HepG2 (cell line): ENCODE results near the gene RAB3A. TPM values are rescaled to one million over a fixed set of nuclear protein-coding genes. Genes with fewer than 3 reads are reported as not detected.

Source experiments
- ATAC-seq: fragments of 200-7000 bp; cut with Tn5 transposase; 3 replicates; pipeline ENCODE4 v1.9.1; 2020; ENCODE audit warnings: mild to moderate bottlenecking, moderate library complexity
- BruUV-seq: library from RNA; stranded (reverse); fragments of 400-500 nt; replicated peaks from 2 replicates; lab custom pipeline; 2021; lab: Mats Ljungman, UMichigan
- CTCF ChIA-PET: fragments of 300-600 bp; formaldehyde crosslinking; extraction: SDS; loops from one replicate; lab custom pipeline; 2021; ENCODE audit warnings: low total read pairs, inconsistent platforms, low intra/inter-chr PET ratio; lab: Yijun Ruan, JAX
- POLR2A ChIA-PET: fragments of 350-600 bp; sonication (Branson Sonifier 250); formaldehyde crosslinking; loops from one replicate; lab custom pipeline; 2020; ENCODE audit warnings: antibody characterized with exemption, inconsistent platforms; lab: Yijun Ruan, JAX
- DNase-seq: peaks from one replicate; pipeline ENCODE4 v3.0.0-alpha.2; 2015; ENCODE audit warnings: low spot score
- FAIRE-seq: peaks from 3 replicates; lab custom pipeline; 2011; peaks lifted over from hg19 to GRCh38; lab: Jason Lieb, UNC
- H2AFZ ChIP-seq: one replicate; pipeline ENCODE4 v1.6.1; 2011; ENCODE audit warnings: low read length, inconsistent platforms
- H3K27ac ChIP-seq: fragments of 300-600 bp; 3 replicates; pipeline ENCODE4 v1.8.0; 2011; ENCODE audit warnings: mixed run types, mild to moderate bottlenecking, mixed read lengths, low read length, inconsistent platforms; ENCODE audit not compliant: insufficient read depth; ENCODE audit errors: extremely low read length
- H3K27me3 ChIP-seq, 2 experiments: fragments of 200-600 bp in 1 of 2; 2 replicates in 1 of 2; 3 replicates in 1 of 2; pipeline versions ENCODE4 v1.6.0 to v1.8.0; 2011; ENCODE audit warnings: low read length in 2 of 2, mild to moderate bottlenecking in 2 of 2, moderate library complexity in 2 of 2, inconsistent platforms in 1 of 2; ENCODE audit not compliant: insufficient read depth in 2 of 2, control insufficient read depth in 1 of 2
- H3K36me3 ChIP-seq, 2 experiments: fragments of 200-600 bp in 1 of 2; replicated peaks in 1 of 2; 2 replicates in 1 of 2; 3 replicates in 1 of 2; pipeline versions ENCODE4 v1.5.1 to v1.8.0; 2011; ENCODE audit warnings: low read length in 2 of 2, inconsistent platforms in 1 of 2; ENCODE audit not compliant: insufficient read depth in 2 of 2, control insufficient read depth in 1 of 2
- H3K4me1 ChIP-seq: 2 replicates; pipeline ENCODE4 v1.5.1; 2012; ENCODE audit warnings: low read length, inconsistent platforms; ENCODE audit not compliant: insufficient read depth
- H3K4me2 ChIP-seq: 2 replicates; pipeline ENCODE4 v1.6.0; 2011; ENCODE audit warnings: low read depth, low read length, inconsistent platforms
- H3K4me3 ChIP-seq, 3 experiments: fragments of 200-600 bp in 1 of 3; sonication (generic), shearing (Covaris generic) in 1 of 3; replicated peaks in 1 of 3; 2 replicates each; pipeline ENCODE4 v1.5.1; 2011 to 2016; ENCODE audit warnings: low read length in 3 of 3, inconsistent platforms in 2 of 3, low read depth in 2 of 3, mild to moderate bottlenecking in 2 of 3, control low read depth in 1 of 3, mixed read lengths in 1 of 3; ENCODE audit not compliant: insufficient read depth in 1 of 3
- H3K79me2 ChIP-seq: one replicate; pipeline ENCODE4 v1.6.1; 2011; ENCODE audit warnings: low read length, inconsistent platforms; ENCODE audit not compliant: insufficient read depth
- H3K9ac ChIP-seq: 2 replicates; pipeline ENCODE4 v1.6.0; 2011; ENCODE audit warnings: mild to moderate bottlenecking, low read depth, low read length, inconsistent platforms; ENCODE audit not compliant: insufficient read depth
- H3K9me3 ChIP-seq: 2 replicates; pipeline ENCODE4 v1.5.1; 2012; ENCODE audit warnings: mild to moderate bottlenecking, low read length
- H4K20me1 ChIP-seq: 2 replicates; pipeline ENCODE4 v1.6.0; 2011; ENCODE audit warnings: inconsistent platforms, mild to moderate bottlenecking, low read length, moderate library complexity; ENCODE audit not compliant: insufficient read depth
- MIXL1 ChIP-seq: IDR thresholded peaks from 2 replicates; pipeline ENCODE4 v1.6.1; 2016
- ZNF160 ChIP-seq: sonication (generic); formaldehyde crosslinking; IDR thresholded peaks from 2 replicates; pipeline ENCODE4 v1.8.0; 2022; ENCODE audit warnings: mild to moderate bottlenecking, inconsistent platforms, missing genetic modification reagents
- ZNF407 ChIP-seq: sonication (generic); formaldehyde crosslinking; IDR thresholded peaks from one replicate; pipeline ENCODE4 v1.5.1; 2020; ENCODE audit warnings: mild to moderate bottlenecking, missing genetic modification reagents; ENCODE audit errors: not compliant biosample characterization
- ZNF546 ChIP-seq: sonication (generic); formaldehyde crosslinking; conservative IDR thresholded peaks from 2 replicates; pipeline ENCODE4 v1.8.1; 2023; ENCODE audit warnings: mild to moderate bottlenecking, missing genetic modification reagents
- WGBS: methylation state at CpG from one replicate; pipeline ENCODE4 v1.1.6; 2017; ENCODE audit warnings: low lambda C conversion rate; 5-methylcytosine and 5-hydroxymethylcytosine counted together
- in situ Hi-C: cut with HindIII; loops from 2 replicates; pipeline ENCODE4 v1.10.0; 2017; ENCODE audit warnings: low pct_unique_long_range_greater_than_20kb; ENCODE audit not compliant: extremely low pct_ligation_motif_present
- intact Hi-C: fragments of 100-400 bp; cut with micrococcal nuclease; formaldehyde crosslinking; loops from one replicate; pipeline ENCODE4 v1.10.0; 2022; ENCODE audit not compliant: unreplicated experiment
- polyA plus RNA-seq, 8 experiments: library from polyadenylated mRNA; depleted of rRNA in 3 of 8; stranded (reverse) in 7 of 8; unstranded in 1 of 8; fragments of >200 nt; fragmentation: Illumina TruSeq in 4 of 8; extraction: Trizol in 4 of 8; gene quantifications; 2 replicates each; pipeline versions ENCODE4 v1.2.1 to v1.2.3, GENCODE V29; 2011 to 2016; ENCODE audit warnings: low read depth in 4 of 8, missing spikeins in 1 of 8, mixed read lengths in 1 of 8; ENCODE audit not compliant: insufficient read depth in 1 of 8
- total RNA-seq, 5 experiments: library from RNA; depleted of rRNA; stranded (reverse); fragments of >200 nt; fragmentation: Illumina TruSeq; extraction: Trizol; gene quantifications; 2 replicates each; pipeline ENCODE4 v1.2.3, GENCODE V29; 2016; ENCODE audit warnings: low read depth in 1 of 5
- TF ChIP-seq, protein P1 (sequence below): sonication (generic); formaldehyde crosslinking; IDR thresholded peaks from 2 replicates; pipeline ENCODE4 v1.8.1; 2022; ENCODE audit warnings: mild to moderate bottlenecking, missing genetic modification reagents

RAB3A gene
- total and polyA plus RNA-seq, 2 of the 13 experiments (the other 11 are each of a cell fraction or from before 2014, with no cell fraction given), result 0.58 to 0.98 TPM

DNA sequence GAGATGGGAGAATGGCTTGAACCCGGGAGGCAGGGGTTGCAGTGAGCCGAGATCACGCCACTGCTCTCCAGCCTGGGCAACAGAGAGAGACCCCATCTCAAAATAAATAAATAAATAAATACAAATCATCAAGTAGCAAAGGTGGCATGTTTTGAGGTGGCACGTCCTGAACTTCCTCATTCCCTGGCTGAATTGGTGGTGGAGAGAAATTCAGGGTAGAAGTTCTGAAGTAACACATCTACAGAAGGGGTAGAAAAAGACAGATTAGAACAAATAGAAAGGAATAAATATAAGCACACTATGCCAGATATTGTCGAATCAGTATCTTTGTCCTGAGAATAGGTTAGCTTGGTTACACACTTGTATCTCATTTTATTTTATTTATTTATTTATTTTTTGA lies 23.9 kb downstream of the RAB3A start (continued):
- TF ChIP-seq ZNF407 (CRISPR knock-in tag), result no peak

DNA sequence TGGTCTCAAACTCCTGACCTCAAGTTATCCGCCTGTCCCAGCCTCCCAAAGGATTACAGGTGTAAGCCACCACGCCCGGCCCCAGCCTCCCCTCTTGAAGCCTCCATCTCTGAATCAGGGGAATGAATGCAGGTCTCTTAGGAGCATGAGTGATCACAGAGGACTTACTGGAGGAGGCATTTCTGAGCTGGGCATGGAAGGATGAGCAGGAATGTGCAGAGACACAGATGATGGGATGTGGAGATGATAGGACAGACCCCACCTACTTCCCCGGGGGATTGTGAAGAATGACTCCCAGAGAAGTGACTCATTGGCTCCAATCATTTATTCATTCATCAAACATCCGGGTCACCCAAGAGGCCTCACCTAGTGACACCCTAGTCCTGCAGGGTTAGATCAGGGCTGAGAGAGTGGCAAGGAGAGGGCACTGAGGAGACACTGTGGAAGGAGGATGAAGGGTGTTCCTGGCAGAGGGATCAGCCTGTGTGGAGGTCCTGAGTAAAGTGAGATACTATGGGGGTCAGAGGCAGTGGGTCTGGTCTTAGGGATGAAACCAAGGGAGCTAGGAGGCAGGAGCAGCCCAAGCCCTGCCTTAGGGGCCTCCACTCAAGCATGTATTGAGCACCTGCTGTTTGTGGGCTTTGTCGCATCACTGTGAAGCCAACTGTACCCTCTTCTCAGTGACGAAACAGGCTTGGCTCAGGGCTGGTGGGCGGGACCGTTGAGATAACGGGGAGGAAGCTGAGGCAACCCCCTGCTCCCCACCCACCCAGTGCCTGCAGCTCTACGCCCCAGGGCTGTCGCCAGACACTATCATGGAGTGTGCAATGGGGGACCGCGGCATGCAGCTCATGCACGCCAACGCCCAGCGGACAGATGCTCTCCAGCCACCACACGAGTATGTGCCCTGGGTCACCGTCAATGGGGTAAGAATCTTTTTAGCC lies 27.2 kb downstream of the RAB3A start:
- H3K9me3 ChIP-seq, result no peaks in the 10 kb centered on the region
- TF ChIP-seq ZNF160 (no peak), MIXL1 (CRISPR knock-in tag) (no peak), ZNF546 (CRISPR knock-in tag) (no peak)
- TF ChIP-seq, protein P1, sequence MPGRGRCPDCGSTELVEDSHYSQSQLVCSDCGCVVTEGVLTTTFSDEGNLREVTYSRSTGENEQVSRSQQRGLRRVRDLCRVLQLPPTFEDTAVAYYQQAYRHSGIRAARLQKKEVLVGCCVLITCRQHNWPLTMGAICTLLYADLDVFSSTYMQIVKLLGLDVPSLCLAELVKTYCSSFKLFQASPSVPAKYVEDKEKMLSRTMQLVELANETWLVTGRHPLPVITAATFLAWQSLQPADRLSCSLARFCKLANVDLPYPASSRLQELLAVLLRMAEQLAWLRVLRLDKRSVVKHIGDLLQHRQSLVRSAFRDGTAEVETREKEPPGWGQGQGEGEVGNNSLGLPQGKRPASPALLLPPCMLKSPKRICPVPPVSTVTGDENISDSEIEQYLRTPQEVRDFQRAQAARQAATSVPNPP (CRISPR knock-in tag), result no peak
- TF ChIP-seq, all 625 proteins: peak for 0
- Histone ChIP-seq H3K4me1 (peaks cover 14% of the 10 kb centered on the region), H3K79me2 (no peaks in the 10 kb centered on the region), H3K4me3 (no peak overlapping the region), H3K9ac (no peak overlapping the region), H3K27me3 (no peaks in the 10 kb centered on the region), H2AFZ (no peak overlapping the region), H3K27ac (no peak overlapping the region), H3K36me3 (peaks cover 0 to 10% of the 10 kb centered on the region in 2 experiments; a peak in 1 of 5 replicates), H3K4me2 (no peak overlapping the region), H4K20me1 (no peaks in the 10 kb centered on the region)
- 89% methylated on average over 9 of the region's 19 CpGs for WGBS
- no TSS peak for BruUV-seq
- ChIA-PET POLR2A (no interaction called here), CTCF (no interaction called here)
- in situ Hi-C loops (loop anchor here (10.0 kb wide), 1 partner anchor 172 kb away; the partner anchor contains the start of gene ARRDC2), intact Hi-C loops (no loop called here)
- no peak for ATAC-seq
- DNase-seq, result no peak
- no peak for FAIRE-seq
